Mucosa of stomach (tissue), 1 donor: ENCODE measurements around the gene NAT16.

Source experiments
- H3K27me3 ChIP-seq: one replicate; pipeline ENCODE4 v1.7.0; 2013; ENCODE audit warnings: mild to moderate bottlenecking, low read length; ENCODE audit not compliant: control insufficient read depth, insufficient read depth
- H3K36me3 ChIP-seq: one replicate; pipeline ENCODE4 v1.7.0; 2013; ENCODE audit warnings: low read length; ENCODE audit not compliant: control insufficient read depth, insufficient read depth
- H3K4me1 ChIP-seq: one replicate; pipeline ENCODE4 v1.7.0; 2013; ENCODE audit warnings: mild to moderate bottlenecking, low read length; ENCODE audit not compliant: control insufficient read depth, insufficient read depth
- H3K4me3 ChIP-seq: one replicate; pipeline ENCODE4 v1.7.0; 2013; ENCODE audit warnings: low read length
- H3K9ac ChIP-seq: one replicate; pipeline ENCODE4 v1.7.0; 2013; ENCODE audit warnings: mild to moderate bottlenecking, low read length, moderate library complexity
- H3K9me3 ChIP-seq: one replicate; pipeline ENCODE4 v1.7.0; 2013; ENCODE audit warnings: mild to moderate bottlenecking, low read length, moderate library complexity; ENCODE audit not compliant: control insufficient read depth
- donor health status: Pancreatic carcinoma.

Gene NAT16

DNA sequence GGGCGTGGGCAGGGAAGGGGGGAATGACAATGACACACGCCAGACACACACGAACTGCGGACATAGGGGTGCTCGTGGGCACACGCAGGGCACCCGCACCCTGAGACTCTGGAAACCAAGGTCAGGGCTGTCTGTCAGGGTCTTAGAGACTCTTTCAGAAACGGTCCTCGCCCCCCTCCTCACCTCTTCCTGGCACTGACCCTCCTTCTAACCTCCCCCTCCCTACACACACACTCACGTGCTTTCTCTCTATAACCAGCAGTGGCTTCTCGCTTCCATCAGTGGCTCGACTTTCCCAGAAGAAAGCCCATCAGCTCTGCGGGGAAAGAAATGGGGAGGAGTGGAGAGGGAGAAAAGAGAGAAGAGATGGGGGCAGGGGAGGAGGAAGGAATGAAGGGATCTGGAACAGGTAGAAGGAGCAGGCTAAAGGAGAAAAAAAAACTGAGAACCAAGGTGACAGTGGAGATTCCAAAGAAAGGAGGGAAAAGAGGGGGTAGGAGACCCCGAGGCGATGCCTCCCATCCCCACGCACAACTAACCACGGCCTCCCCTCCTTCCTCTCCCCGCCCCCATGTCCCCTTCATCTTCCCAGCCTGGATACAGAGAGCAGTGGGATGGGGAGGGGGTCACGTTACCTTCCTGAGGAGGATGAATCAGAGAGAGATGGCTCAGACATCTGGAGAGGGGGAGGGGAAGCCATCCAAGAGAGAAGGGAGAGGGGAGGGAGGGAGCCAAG lies 13.0 kb downstream of the NAT16 start:
- Histone ChIP-seq H3K36me3 (no peaks in the 10 kb centered on the region), H3K9me3 (no peaks in the 10 kb centered on the region), H3K9ac (no peak overlapping the region), H3K27me3 (peaks cover 95% of the 10 kb centered on the region), H3K4me3 (no peak overlapping the region), H3K4me1 (peaks cover 35% of the 10 kb centered on the region)

DNA sequence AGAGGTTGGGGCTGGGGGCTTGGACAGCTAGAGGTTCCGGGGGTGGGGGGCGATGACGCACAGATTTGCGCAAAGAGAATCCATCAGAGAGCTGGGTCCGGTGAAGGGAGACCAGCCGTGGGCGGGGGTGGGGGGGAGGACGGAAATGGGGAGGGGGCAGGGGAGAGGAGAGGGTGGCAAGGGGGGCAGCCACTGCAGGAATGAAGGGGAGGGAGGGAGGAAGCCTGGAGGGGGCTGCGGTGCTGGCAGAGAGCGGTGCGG lies 13.5 kb downstream of the NAT16 start:
- Histone ChIP-seq H3K4me1 (peaks cover 35% of the 10 kb centered on the region), H3K27me3 (peaks cover 93% of the 10 kb centered on the region)

DNA sequence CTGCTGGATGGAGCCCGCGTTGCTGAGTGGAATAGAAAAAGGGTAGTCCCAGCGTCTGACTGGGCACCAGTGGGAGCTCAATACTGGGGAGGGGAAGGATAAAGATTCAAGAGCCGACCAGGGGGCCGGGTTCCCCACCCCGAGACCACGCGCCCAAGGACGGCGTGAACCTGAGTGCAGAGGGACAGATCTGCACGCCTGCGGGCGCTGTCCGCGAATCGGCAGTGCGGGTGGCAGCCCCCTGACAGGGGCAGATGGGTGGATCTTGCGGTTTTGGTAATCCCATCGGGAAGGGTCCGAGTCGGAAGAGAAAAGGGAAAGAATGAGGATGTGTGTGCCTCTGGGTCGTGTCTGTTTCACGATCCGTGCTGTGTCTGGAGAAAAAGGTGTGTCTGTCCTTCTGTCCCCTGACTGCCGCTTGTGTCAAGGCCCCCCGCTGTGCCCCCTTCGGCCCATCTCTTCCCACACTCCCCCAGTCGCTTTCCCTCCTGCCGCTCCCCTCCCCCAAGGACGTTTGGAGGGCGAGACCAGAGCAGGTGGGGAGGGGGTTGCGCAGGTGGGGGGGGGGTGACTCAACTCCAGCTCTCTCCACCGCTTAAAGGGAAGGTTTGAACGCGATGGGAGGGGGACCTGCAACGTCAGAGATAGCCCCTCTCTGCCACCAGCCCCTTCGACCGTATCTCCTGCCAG lies 14.0 kb downstream of the NAT16 start:
- peaks cover 35% of the 10 kb centered on the region for H3K4me1 ChIP-seq

More for the DNA sequence above, 13.5 kb downstream of the NAT16 start:
- H3K9ac ChIP-seq = no peak overlapping the region
- no peaks in the 10 kb centered on the region for H3K36me3 ChIP-seq
- H3K4me3 ChIP-seq = no peak overlapping the region
- H3K9me3 ChIP-seq = no peaks in the 10 kb centered on the region

DNA sequence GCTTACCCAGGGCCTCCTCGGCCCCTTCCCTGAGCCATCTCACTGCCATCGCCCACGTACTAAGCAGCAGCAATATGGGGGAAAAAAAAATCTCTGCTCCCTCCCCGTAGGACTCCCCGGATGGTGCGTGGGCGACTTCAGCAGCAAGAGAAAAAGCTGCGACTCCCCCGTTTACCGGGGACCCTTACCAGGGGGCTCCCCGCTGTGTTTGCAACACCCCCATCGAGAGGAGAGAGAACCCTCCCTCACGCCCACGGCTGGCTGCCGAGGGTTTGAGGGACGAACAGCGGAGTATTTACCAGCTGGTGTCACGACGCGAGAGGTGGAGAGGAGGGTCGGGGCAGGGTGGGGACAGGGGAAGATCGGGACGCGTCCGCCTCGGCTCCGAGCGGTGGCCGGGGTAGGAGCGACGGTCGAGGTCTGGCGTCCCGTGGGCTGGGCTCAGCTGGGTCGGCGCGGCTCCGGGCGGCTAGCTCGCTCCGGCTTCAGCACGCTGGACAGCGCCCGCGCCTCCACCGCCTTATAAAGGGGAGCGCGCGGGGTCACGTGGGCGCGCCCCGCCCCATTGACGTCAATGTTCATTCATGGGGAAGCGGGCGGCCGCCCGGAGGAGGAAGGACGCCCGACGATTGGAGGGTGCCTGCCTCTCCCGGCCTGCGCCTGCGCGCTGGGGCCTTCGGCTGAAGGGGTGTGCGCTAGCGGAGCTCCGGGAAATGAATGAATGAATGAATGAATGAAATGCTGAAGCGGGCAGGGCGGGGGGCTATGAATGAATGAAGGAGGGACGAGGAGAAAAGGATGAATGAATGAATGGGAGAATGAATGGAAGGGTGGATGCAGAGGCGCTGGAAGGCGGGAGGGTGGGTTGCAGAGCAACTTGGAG lies 14.8 kb downstream of the NAT16 start, which contains the start of gene VGF:
Gene VGF, minus strand, starts transcription at position 495 of the 883 bp plus-strand sequence. CDS start 726 bp downstream, outside the sequence.
- H3K27me3 ChIP-seq = peaks cover 81% of the 10 kb centered on the region
- H3K9me3 ChIP-seq = no peaks in the 10 kb centered on the region
- H3K9ac ChIP-seq = no peak within 1 kb of the TSS
- H3K36me3 ChIP-seq = no peaks in the 10 kb centered on the region
- H3K4me1 ChIP-seq = peaks cover 35% of the 10 kb centered on the region
- H3K4me3 ChIP-seq = no peak within 1 kb of the TSS

More for the DNA sequence above, 14.0 kb downstream of the NAT16 start:
- no peaks in the 10 kb centered on the region for H3K36me3 ChIP-seq
- H3K4me3 ChIP-seq = no peak overlapping the region
- H3K9me3 ChIP-seq = no peaks in the 10 kb centered on the region
- peaks cover 89% of the 10 kb centered on the region for H3K27me3 ChIP-seq
- H3K9ac ChIP-seq = no peak overlapping the region

DNA sequence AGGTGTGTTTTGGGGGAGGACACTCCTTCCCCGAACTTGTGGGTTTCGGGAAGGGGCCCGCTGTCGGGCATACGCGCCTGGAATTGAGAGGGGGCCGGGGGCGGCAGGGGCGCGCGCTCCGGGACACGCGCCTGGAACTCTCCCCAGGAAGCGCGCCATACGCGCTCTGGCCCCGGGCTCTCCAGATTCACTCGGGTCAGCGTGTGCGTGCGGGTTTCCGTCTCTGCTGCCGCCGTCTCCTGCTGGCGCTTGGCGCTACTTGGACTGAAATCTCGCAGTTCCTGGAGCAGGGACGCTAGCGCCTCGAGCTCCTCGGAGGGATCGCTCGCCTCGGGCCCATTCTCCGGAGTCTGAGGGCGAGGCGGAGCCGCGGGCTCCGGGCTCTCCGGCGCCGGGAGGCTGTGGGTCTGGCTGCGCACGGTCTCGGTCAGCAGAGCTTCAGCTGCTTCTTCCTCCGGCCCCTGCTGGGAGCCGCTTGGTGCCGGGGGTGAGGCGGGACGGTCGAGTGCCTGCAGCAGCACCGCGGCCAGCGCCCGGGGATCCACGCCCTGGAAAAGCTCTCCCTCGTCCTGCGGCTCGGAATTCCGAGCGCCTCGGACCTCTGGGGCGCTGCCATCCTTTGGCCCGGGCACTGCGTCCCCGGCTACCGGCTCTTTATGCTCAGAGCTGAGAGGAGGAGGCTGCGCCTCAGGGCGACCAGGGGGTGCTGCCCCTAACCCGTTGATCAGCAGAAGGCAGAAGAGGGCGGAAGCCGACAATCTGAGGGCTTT lies 15.8 kb downstream of the NAT16 start:
- peak overlapping the region; percentile 15 for H3K9ac ChIP-seq
- H3K36me3 ChIP-seq = no peaks in the 10 kb centered on the region
- no peaks in the 10 kb centered on the region for H3K9me3 ChIP-seq
- peaks cover 70% of the 10 kb centered on the region for H3K27me3 ChIP-seq
- no peak overlapping the region for H3K4me3 ChIP-seq
- peaks cover 28% of the 10 kb centered on the region for H3K4me1 ChIP-seq

DNA sequence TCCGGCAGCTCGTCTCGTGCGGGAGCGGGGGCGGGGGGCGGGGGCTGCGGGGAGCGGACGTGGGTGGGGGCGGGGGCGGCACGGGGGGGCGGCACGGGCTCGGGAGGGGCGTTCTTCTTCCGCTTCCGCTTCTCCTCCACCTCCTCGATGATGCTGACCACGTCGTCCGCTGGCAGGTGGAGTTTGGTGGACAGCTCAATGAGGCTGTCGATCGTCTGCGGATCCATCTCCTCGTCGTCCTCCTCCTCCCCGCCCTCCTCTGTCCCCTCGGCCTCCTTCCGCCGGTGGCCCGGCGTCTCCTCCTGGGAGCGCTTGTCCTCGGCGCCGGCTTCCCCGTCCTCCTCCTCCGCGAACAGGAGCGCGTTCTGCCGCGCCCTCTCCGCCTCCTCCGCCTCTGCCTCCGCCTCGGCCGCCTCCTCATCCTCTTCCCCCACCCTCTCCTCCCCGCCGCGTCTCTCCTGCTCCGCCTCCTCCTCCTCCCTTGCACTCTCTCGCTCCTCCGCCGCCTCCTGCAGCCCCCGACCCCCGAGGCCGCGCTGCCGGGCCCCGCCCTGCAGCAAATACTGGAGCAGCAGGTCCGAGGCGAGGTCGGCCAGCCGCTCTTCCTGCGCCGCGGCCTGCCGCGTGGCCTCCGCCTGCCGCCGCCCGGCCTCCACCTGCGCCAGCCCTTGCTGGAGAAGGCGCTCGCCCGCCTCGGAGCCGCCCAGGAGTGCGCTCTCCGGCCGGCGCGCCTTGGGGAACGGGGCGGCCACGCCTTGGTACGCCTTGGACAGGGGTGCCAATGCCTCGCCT lies 16.6 kb downstream of the NAT16 start:
- no peaks in the 10 kb centered on the region for H3K9me3 ChIP-seq
- peak overlapping the region; percentile 15 for H3K9ac ChIP-seq
- H3K4me1 ChIP-seq = peaks cover 28% of the 10 kb centered on the region
- peaks cover 62% of the 10 kb centered on the region for H3K27me3 ChIP-seq
- H3K36me3 ChIP-seq = peaks cover 5% of the 10 kb centered on the region
- no peak overlapping the region for H3K4me3 ChIP-seq

DNA sequence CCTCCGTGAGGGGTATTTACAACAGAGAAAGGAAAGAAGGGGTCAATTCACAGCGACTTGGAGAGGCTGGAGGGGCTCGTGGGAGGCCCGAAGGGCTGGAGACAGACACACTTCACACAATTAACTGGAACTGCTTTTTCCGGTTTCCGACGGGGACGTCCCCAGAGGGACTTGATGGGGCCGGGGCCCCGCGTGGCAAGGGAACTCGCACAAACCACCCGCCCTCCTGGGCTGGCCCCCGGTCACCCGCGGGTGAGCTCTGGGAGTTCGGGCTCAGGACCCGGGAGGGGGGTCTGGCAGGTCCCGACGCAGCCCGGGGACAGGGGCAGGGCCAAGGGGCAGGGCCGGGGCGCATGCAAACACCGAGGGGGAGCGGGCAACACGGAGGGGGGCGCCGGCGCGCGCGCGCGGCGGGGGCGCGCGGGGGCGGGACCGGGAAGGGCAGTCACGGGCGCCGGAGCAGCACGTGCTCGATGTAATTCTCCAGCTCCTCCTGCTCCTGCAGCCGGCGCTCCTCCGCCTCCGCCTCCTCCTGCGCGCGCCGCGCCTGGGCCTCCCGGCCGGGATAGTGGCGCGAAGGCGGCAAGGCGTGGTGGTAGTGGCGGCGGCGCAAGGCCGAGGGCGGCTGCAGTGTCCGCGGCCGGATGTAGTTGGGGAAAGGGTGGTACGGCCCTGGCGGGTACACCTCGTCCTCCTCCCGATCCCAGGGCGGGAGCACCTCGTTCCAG lies 17.4 kb downstream of the NAT16 start:
- no peak overlapping the region for H3K4me3 ChIP-seq
- H3K36me3 ChIP-seq = peaks cover 5% of the 10 kb centered on the region
- peaks cover 28% of the 10 kb centered on the region for H3K4me1 ChIP-seq
- H3K9me3 ChIP-seq = no peaks in the 10 kb centered on the region
- no peak overlapping the region for H3K9ac ChIP-seq
- H3K27me3 ChIP-seq = peaks cover 55% of the 10 kb centered on the region

DNA sequence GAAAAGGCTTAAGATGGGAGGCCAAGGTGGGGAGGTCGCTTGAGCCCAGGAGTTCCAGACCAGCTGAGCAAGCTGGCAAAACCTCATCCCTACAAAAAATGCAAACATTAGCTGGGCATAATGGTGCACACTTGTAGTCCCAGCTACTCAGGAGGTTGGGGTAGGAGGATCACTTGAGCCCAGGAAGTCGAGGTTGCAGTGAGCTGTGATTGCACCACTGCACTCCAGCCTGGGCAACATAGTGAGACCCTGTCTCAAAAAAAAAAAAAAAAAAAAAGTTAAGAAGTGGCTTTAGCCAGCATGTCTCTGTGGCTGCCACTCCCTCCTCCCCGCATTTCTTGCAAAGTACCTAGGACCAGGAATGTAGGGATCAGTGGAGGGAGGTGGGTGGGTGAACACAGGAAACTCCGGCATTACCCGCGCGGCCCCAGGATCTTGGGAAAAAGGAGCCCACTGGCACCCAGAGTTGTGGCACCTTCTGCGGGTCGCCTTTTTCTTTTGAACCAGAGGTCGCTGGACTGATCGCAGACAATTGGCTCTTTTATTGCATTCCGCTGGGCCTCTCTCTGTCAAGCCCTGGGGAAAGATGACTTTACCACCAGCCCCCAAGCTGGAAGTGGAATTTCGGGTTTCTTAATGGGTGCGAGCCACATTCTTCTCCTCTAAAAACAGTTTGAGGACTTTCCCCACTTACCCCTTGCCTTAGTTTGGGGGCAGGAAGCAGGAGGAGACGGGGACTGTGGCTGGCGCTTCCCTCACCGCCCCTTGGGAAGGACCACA lies 18.2 kb downstream of the NAT16 start:
- peaks cover 5% of the 10 kb centered on the region for H3K36me3 ChIP-seq
- H3K9me3 ChIP-seq = no peaks in the 10 kb centered on the region
- H3K4me1 ChIP-seq = peaks cover 29% of the 10 kb centered on the region
- H3K9ac ChIP-seq = no peak overlapping the region
- peaks cover 46% of the 10 kb centered on the region for H3K27me3 ChIP-seq
- H3K4me3 ChIP-seq = no peak overlapping the region

DNA sequence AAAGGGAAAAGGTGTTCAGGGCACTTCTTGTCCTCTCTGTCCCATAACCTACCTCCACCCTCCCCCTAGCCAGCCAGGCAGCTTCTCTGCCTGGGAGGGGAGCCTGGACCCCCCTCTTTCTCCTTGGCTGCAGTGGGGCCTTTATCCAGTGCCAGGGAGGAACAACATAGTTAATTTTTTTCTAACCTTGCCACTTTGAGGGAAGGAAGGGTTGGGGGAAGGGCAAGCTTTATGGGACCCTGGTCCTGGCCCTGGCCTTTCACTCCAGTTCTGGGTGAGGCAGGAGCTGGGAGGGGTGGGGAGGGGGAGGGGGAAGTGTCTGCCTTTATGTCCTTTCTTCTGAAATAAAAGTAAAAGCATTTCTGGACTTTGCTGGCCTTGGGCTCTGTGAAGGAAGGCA lies 19.2 kb downstream of the NAT16 start:
- peaks cover 33% of the 10 kb centered on the region for H3K4me1 ChIP-seq
- H3K9me3 ChIP-seq = no peaks in the 10 kb centered on the region
- H3K9ac ChIP-seq = no peak overlapping the region
- H3K4me3 ChIP-seq = no peak overlapping the region
- H3K36me3 ChIP-seq = peaks cover 5% of the 10 kb centered on the region
- H3K27me3 ChIP-seq = peaks cover 37% of the 10 kb centered on the region
